GM12875 (cell line): Measurements from ENCODE around the gene C1orf53.

Source experiments
- H3K4me3 ChIP-seq: one replicate; pipeline ENCODE4 v1.5.1; 2011; ENCODE audit warnings: low read depth, low read length, control low read depth
- TF ChIP-seq, protein P1 (sequence below): IDR thresholded peaks from 2 replicates; pipeline ENCODE4 v1.5.1; 2011; ENCODE audit warnings: low read depth, mild to moderate bottlenecking, control low read depth, inconsistent platforms, low read length, moderate library complexity, borderline replicate concordance; ENCODE audit not compliant: insufficient read depth

C1orf53 gene

DNA sequence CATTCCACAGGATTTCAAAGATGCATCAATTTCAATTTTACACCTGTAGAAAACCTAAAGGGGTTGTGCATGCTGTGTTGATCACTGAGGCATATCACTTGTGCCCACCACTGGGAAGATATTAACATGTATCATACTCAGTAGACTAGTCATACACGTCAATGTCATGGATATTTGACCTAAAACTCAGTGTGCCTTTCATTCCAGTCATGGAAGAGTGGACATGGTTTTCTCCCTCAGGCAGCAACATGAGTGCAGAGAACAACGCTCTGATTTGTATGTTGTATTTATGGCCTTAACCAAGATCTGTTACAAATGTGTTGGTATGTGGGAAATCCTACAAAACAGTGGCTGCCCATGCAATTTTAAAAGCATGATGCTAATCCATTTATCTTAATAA is 6.1 kb upstream of the C1orf53 start:
- TF ChIP-seq, protein P1, sequence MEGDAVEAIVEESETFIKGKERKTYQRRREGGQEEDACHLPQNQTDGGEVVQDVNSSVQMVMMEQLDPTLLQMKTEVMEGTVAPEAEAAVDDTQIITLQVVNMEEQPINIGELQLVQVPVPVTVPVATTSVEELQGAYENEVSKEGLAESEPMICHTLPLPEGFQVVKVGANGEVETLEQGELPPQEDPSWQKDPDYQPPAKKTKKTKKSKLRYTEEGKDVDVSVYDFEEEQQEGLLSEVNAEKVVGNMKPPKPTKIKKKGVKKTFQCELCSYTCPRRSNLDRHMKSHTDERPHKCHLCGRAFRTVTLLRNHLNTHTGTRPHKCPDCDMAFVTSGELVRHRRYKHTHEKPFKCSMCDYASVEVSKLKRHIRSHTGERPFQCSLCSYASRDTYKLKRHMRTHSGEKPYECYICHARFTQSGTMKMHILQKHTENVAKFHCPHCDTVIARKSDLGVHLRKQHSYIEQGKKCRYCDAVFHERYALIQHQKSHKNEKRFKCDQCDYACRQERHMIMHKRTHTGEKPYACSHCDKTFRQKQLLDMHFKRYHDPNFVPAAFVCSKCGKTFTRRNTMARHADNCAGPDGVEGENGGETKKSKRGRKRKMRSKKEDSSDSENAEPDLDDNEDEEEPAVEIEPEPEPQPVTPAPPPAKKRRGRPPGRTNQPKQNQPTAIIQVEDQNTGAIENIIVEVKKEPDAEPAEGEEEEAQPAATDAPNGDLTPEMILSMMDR, result no peak
- no peak overlapping the region for H3K4me3 ChIP-seq

GRCh38 chr1:197899037-197899436 is 3.4 kb upstream of the C1orf53 start:
- TF ChIP-seq, protein P1, result no peak
- H3K4me3 ChIP-seq, result no peak overlapping the region

GRCh38 chr1:197902131-197902453 is 338 bp upstream of the C1orf53 start:
- H3K4me3 ChIP-seq, result peak overlapping the region; percentile 82
- TF ChIP-seq, protein P1, result no peak

DNA sequence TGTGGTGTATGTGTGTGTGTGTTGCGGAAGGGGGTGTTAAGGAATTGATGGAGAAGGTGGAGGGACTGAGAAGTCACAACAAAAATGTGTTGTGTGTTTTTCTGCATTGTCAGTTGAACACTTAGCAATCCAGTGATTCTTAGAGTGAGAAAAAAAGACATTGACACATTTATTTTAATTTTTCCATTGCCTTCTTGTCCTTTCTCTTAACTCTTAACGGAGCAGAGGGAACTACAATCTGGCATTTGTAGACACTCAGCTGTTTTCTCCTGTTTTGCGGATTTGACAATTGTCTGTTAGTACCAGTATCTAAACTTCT is 725 bp downstream of the C1orf53 start:
- peak overlapping the region; percentile 82 for H3K4me3 ChIP-seq
- TF ChIP-seq, protein P1, result no peak

- no peak overlapping the region for H3K4me3 ChIP-seq
- TF ChIP-seq, protein P1, result no peak
Observed at GRCh38 chr1:197904126-197904787, 1.8 kb downstream of the C1orf53 start.

- TF ChIP-seq, protein P1, result no peak
- no peak overlapping the region for H3K4me3 ChIP-seq
Observed at GRCh38 chr1:197905699-197906351, 3.4 kb downstream of the C1orf53 start.

DNA sequence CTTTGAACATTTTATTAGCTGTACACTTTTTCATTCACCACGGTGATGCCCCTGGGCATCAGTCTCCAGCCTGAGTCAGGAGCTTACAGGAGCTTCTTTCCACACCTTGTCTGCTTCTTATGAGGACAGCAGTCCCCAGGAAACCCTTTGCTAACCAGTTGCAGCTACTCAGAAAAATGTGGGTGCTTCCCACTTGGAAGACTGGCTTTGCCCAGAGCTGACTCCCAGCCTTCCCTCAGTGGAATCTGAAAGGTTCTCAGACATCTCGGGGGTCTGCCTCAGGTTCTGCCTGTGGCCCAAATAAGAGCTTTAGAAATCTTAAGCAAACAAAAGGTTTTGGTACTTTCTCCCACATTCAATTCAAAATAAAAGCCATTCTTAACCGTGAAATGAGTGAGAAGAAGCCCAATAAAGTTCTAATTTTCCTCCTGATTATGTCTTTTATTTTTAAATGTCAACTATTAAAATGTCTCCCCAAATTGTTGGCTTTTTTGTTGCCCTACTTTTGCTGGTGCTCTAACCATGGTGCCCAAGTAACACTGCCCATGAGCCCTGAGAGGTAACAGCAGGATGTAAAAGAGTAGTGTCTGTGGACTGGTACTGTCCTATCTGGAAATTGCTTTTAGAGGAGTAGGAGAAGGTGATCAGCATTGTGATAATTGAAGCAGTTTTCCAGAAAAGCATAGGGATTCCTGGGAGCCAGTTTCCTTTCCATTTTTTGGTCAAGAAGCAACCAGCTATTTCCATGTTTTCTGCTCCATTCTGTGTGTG is 5.6 kb downstream of the C1orf53 start:
- no peak overlapping the region for H3K4me3 ChIP-seq

More for the DNA sequence above, 5.6 kb downstream of the C1orf53 start:
- TF ChIP-seq, protein P1, result no peak
